HG02642 (cell line): ENCODE measurements around the gene CNTROB.

Source experiments
- ATAC-seq: cut with Tn5 transposase; IDR thresholded peaks from one replicate; pipeline ENCODE4 v1.9.1; 2021; ENCODE audit warnings: mild to moderate bottlenecking; ENCODE audit not compliant: unreplicated experiment, poor library complexity

The CNTROB gene

DNA sequence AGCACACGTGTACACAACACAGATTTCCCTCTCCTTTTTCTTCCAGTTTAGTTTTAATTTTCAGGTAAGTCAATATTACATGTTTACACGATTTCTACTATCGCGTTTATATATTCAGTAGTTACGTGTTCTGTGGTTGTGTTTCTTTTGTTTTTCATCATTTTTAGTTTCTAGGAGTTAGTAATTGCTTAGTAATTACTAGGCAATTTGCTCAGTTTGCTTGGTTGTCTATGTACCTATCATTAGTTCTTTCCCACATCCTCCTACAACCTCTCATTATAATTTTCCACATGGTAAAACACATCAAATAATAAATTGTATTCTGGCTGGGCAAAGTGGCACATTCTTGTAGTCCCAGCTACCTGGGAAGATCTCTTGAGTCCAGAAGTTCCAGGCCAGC lies 45.8 kb downstream of the CNTROB start:
- no peak for ATAC-seq

DNA sequence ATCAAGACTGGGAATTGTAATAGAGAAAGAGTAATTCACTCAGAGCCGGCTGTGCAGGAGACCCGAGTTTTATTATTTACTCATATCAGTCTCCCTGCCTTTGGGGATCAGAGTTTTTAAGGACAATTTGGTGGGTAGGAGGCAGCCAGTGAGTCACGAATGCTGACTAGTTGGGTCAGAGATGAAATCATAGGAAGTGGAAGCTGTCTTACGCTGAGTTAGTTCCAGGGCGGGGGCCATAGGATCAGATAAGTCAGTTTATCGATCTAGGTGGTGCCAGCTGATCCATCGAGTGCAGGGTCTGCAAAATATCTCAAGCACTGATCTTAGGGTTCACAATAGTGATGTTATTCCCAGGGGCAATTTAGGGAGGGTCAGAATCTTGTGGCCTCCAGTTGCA lies 50.2 kb downstream of the CNTROB start:
- no peak for ATAC-seq

DNA sequence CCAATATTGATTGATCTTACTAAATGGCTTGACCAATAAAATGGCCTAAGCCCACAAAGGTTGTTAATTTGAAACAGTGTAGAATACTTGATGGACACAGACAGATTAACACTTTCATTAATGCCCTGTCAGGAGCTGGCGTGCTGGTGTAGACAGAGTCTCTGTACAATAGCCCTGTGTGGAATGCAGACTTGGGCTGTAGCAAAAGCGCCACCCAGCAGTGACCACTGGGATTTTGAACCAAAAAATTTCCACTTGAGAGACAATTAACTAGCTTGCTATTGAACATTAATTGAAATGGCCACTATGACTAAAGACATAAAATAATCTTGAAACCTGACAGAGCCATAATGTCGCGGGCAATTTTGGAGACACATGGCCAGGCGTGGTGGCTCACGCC lies 50.7 kb downstream of the CNTROB start:
- ATAC-seq: no peak

DNA sequence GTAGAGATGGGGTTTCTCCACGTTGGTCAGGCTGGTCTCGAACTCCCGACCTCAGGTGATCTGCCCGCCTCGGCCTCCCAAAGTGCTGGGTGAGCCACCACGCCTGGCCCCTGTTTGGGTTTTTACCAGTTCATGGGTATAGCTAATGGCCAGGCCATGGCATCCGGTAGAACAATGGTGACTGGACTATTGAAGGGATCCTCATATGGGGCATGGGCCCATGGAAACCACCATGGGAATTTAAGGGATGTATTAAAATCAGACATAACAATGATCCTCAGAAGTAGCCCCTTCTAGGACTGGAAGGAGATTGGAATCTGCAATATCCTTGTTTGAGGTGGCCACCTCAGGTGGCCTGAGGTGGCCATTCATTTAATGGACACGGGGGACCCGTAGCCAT lies 52.9 kb downstream of the CNTROB start:
- no peak for ATAC-seq

DNA sequence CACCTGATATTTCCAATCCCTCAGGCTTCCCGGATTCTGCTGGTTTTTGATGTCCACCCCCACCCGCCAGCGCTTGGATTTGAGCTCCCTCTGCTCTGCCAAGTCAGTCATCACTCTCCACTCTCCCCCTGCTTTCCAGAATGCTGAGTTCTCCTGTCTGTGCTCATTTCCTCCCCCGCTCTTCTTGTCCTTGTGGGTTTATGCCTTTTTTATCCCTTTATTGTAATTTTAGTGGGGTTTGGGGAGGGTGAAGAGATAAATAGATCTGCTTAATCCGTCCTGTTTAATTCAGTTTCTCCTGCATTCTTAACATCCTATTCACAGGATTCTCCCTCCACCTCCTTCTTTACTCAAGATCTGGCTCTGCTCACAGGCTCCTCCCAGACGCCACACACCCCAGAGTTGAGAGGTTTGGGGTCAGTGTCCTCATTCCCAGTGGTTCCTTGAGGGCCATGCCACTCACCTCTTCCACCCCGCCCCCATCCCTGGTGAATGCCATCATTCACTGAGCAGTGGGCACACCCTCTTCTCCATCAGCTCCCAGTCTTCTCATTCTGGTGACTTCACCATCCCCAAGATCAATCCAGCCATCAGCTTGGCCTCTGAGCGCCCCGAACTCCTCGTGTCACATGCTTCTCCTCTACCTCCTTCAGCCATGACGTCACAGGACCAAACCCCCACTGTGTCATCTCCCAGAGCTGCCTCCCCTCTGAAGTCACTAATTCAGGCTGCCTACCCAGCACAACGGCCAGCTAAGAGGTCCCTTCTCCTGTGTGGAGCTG lies 55.3 kb downstream of the CNTROB start:
- no peak for ATAC-seq

DNA sequence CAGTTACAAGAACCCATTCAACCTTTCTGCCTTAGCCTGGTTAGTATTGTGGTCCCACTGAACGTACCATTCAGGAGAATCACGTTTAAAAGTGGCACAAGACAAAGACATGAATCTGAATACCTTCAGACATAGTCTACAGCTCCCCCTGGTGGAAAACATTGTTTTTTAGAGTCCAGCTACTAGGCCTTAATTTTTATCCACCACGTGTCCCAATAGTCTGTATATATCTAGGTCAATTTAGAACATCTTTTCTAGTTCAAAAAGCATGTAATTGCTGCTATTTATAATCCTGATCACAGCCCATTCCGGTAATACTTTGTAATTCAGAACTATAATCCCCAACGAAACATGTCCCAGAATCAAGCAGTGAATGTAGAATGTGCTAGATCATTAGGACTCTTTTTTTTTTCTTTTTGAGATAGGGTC lies 56.8 kb downstream of the CNTROB start:
- no peak for ATAC-seq

DNA sequence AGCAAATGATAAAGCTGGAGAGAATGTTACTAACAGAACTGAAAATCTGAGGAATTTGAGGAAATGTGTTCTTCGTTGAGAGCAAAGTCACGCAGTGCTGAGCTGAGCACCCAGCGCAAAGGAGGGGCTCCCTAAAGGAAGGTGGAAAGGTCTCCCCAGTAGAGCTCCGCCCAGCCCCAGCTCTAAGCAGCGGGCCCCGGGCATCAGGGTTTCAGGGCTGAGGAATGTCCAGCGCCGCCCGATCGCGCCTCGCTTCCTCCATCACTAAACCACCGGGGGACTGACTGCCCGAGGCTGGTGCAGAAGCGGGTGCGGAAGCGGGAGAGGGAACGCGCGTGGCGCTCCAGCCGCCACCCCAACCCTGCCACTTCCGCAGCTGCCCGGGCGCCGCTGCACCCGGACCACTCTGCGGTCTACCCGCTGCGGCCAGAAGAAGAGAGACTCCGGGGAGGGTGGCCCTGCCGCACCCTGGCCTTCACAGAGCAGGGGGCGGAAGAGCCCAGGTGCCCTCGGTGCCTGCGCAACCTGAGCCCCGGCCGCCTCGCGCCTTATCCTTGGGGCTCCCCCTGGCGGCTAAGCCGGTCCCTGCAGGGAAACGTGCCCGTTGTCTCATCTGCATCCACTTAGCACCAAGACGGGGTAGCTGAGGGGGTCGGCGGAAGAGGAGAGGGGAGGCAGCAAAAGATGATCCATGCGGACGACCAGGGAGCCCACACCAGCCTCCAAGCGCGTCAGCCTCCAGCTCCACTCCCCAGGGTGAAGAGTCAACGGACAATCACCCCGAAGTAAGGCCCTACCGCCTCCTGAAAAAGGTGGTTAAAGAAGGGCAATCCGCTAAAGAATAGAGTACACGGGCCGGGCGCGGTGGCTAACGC lies 58.0 kb downstream of the CNTROB start:
- ATAC-seq: peak; percentile 80

DNA sequence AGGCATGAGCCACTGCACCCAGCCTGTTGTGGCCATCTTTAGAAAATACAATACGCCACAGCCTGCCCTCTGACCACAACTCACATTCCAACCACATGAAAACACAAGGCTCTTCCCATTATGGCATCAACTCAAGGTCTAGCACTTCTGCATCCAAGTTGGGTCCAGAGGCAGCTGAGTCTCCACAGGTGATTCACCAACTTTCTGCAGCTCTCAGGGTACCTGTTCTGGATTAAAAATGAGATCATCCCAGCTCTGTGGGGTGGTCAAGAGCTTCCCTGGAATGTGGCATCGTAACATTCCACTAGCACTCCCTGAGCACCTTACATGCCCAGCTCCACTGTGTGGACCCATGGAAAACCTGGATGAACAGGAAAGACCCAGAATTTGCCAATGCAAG lies 60.5 kb downstream of the CNTROB start:
- ATAC-seq: no peak

DNA sequence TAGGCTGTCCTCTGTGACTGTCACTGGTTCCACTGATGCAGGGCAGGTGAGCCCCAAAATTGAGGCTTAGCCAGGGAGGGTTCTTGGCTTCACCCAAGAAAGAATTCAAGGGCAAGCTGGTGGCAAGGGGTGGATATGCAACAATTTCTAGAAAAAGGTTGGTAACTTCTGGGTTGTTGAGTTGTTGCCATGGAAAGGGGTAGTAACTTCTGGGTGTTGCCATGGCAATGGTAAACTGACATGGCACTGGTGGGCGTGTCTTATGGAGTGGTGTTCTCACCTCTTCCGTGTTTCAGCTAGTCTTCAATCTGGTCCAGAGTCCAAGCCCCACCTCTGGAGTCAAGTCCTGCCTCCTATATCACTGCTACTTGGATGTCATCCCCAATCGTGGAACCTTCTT lies 60.9 kb downstream of the CNTROB start:
- no peak for ATAC-seq

DNA sequence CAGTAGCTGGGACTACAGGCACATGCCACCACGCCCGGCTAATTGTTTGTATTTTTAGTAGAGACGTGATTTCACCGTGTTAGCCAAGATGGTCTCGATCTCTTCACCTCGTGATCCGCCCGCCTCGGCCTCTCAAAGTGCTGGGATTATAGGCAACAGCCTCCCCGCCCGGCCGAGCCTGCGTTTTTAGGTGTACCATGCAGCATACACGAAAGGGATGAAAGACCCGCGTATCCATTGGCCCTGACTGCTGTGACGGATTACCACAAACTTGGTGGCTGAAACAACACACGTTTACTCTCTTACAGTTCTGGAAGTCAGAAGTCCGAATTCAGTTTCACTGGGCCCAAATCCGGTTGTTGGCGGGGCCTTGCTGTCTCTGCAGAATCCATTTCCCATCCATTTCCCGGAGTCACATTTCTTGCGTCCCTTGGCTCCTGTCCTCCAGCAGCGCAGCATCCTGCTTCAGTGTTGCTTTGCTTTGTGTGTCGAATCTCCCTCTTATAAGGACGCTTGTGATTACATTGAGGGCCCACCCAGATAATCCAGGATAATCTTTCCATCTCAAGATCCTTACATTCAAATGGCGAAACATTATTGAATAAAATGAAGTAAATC lies 62.1 kb downstream of the CNTROB start:
- no peak for ATAC-seq

DNA sequence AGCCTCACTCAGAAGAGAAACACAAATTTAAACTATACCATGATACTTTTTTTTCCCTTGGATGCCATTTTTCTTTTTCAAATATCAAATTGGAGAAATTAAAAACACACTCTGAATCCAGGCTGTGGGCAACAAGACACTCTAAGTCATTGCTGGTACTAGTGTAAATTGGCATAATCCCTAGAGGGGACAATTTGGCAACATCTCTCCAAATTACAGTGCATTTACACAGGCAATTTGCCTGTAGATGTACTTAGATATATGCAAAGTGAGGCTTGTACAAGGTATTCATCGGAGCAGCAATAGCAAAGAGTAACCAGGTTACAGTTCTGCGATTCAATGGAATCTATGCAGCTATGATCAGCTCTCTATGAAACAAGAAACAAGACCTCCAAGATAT lies 63.7 kb downstream of the CNTROB start:
- no peak for ATAC-seq

DNA sequence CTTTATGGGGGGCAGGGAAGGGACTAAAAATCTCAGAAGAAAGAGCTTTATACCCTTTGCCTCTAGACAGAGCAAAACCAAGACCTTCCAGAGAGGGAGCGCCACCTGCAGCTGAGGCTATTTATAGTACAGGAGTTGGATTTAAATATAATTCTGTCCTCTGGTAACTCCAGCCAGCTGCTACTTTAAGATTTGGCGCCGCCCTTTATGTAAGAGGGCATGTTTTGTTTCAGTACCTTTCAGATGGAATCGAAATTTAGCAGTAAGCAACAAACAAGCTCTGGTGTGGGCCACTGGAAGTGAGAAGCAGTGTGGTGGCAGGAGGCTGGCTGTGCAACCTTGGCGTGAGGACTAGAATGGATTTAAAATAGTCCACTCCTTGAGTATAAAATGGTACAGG lies 65.2 kb downstream of the CNTROB start:
- no peak for ATAC-seq
